Subcutaneous adipose tissue (tissue), 4 donors: ENCODE results near the gene MIEF1. TPM values are rescaled to one million over a fixed set of nuclear protein-coding genes. Genes with fewer than 3 reads are reported as not detected.

ENCODE experiments used
- CTCF ChIP-seq: fragments of 450-650 bp; IDR thresholded peaks from one replicate; pipeline ENCODE4 v1.5.1; 2016; ENCODE audit warnings: low read depth, mild to moderate bottlenecking, control low read depth, antibody characterized with exemption, moderate library complexity
- total RNA-seq, 4 donors: library from RNA; depleted of rRNA; stranded (reverse); fragments of >200 nt; gene quantifications; one replicate each; pipeline ENCODE4 v1.1.0, GENCODE V29; 2016

MIEF1 gene
- total RNA-seq, 4 donors from 2014 or later = 18.9 to 31.8 (median 22.0) TPM

DNA sequence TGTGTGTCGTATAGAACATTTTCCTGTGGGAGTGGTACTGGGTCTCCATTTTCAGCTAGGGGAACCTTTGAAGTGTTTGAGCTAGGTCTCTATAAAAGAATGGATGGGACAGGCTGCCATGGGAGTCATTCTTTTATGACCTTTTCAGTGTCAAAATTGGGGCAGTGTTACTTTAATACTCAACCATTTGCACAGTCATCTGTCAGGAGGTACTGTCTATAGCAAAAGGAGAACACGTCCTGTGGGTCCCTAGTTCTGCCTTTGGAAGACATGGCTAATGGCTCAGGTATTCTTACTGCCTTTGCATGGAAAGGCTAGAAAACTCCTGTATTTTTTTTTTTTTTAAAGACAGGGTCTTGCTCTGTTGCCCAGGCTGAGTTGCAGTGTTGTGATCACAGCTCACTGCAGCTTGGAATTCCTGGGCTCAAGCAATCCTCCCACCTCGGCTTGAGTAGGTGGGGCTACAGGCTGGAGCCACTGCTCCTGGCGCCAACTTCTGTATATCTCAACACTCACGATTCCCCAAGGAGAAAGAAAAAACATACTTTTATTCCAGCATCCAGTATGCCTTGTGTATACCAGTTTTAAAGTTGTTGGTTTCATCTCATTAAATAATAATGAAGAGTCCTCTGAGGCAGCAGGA lies 16.2 kb downstream of the MIEF1 start:
- TF ChIP-seq CTCF = no peak

DNA sequence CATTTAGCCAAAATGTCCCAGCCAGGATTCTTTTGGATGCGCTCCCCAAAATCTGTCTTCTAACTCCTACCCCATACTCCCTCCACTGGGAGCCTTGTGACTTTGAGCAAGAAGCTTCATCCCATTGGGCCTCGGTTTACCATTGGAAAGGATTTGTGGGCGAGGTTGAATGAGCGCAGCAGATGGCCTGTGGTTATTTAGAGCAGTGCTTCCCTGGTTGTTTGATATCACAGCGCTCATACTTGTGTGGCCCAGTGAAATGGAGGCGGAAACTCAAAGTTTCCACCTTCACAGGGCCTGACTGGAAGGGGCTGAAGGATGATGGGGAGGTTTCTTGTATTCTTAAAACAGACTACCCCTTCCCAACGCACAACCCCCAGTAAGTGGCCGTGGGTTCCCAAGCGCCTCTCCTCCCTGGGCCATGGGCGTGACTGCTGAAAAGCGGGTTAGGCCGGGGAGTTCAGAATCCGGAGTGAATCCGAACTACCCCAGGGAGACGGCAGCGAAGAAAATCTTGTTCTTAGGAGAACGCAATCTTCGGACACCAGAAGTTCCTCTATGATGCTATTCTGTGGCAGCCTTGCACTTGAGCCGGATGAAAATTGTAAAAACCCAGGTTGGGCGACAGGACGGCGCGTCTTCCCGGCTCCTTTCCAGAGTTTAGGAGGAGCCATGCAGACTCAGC lies 17.0 kb downstream of the MIEF1 start:
- no peak for TF ChIP-seq CTCF

DNA sequence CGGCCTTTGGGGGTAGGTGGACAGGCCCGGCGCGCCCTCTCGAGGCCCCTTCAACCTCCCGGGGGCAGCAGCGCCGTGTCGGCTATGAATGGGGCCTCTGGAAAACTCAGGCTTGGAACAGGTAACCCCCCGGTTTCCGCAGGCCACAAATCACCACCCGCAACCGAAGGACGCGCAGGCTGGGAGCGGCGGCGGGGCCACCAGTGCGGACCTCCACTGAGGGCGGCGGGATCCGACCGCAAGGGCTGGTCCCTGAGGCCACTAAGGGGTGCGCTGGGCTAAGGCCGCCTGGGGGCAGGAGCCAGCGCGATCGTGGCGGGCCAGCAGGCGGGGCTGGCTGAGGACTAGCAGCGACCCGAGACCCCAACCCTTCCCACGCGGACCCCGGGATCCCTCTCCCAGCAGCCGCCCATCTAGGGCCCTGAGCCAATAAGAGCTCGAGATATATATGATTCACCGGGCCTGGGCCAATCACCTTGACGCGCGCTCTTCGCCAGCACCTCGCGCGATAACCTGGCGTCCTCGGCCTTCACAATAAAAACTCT lies 17.7 kb downstream of the MIEF1 start:
- TF ChIP-seq CTCF = no peak

DNA sequence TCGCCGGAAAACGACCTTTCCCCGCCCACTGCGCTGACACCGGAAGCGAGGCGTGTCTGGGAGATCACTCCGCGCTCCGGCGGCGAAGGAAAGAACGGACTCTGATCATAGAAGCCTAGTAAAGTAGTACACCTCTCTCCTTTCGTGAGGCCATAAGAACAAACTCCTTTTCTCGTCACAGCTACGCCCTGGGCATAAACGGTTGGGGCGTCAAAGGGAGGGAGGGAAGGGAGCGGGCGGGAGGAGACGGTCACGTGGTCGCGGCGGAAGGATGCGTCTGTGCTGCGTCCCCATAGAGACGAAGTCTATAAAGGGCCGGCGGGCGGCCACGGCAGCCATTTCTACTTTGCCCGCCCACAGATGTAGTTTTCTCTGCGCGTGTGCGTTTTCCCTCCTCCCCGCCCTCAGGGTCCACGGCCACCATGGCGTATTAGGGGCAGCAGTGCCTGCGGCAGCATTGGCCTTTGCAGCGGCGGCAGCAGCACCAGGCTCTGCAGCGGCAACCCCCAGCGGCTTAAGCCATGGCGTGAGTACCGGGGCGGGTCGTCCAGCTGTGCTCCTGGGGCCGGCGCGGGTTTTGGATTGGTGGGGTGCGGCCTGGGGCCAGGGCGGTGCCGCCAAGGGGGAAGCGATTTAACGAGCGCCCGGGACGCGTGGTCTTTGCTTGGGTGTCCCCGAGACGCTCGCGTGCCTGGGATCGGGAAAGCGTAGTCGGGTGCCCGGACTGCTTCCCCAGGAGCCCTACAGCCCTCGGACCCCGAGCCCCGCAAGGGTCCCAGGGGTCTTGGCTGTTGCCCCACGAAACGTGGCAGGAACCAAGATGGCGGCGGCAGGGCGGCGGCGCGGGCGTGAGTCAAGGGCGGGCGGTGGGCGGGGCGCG lies 18.4 kb downstream of the MIEF1 start, which contains the start of gene ATF4:
TSS of gene ATF4 (plus strand) at position 337 of the 880 bp plus-strand sequence. CDS start 884 bp downstream, outside the sequence.
- TF ChIP-seq CTCF = no peak

DNA sequence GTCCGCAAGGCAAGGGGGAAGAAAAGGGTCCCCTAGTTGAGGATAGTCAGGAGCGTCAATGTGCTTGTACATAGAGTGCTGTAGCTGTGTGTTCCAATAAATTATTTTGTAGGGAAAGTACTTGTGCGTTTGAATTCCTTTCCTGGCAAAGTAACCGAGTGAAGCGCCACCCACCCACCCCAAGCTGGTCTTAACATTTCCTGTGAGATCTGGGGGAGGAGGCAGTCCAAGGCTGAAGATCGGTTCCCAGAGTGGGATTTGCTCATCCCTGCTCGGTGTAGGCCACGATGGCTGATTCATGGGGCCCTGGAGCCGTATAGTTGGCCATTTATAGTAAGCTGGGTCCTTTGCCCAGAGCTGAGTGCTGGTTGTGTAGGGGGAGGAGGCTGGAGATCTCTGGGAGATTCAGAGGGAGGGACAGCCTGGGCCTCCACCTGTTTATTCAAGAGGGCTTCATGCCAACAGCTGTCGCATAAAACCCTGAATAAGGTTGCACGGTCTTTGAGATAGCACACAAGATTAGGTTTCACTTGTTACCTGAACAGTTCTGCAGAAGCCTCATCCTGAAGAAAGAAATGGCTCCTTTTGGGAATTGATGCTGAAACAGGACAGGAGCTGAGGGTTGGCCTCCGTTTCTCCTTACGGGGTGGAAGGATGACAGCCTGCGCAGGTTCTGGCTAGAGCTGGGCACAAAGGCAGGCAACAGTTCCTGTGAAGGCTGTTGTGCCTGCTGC lies 20.6 kb downstream of the MIEF1 start:
- no peak for TF ChIP-seq CTCF

- no peak for TF ChIP-seq CTCF
These were observed 22.1 kb downstream of the MIEF1 start for GRCh38 chr22:39524089-39524752.
